Measurements from ENCODE around the gene HIVEP1.

HIVEP1 gene

GRCh38 chr6:12009876-12010634, 2.1 kb upstream of the HIVEP1 start:
- Histone ChIP-seq H3K36me3 (ENCODE audit: control insufficient read depth in 2 of 2, insufficient read depth in 1 of 2, low read length in 2 of 2) (no peaks in the 10 kb centered on the region), H3K9me3 (ENCODE audit: control insufficient read depth, insufficient read depth, low read depth, low read length) (no peaks in the 10 kb centered on the region), H3K27ac (ENCODE audit: extremely low read depth, low read depth, low read length) (peak overlapping the region; percentile 83), H3K4me3 (ENCODE audit: low read depth, low read length) (peak overlapping the region; percentile 74), H3K4me1 (ENCODE audit: control insufficient read depth, insufficient read depth, low read length) (peaks cover 18% of the 10 kb centered on the region)
- ChIA-PET POLR2A (interaction anchor here (0.7 kb wide), 1 partner anchor 21 kb away, joined by 3 read pairs; no protein-coding TSS in a partner anchor), CTCF (interaction anchor here (0.6 to 1.6 kb wide), 8 partner anchors 14 to 593 kb away, joined by 3 to 4 read pairs (median 3); no protein-coding TSS in a partner anchor)
- TF ChIP-seq TSHZ1 (tag by site-specific recombination; IDR thresholded peaks at IDR 0.05; ENCODE audit: borderline replicate concordance), result no peak
- no peak for TF ChIP-seq ZNF510 (tag by site-specific recombination; IDR thresholded peaks at IDR 0.05; ENCODE audit: insufficient replicate concordance)
- TF ChIP-seq ZBTB48 (tag by site-specific recombination; IDR thresholded peaks at IDR 0.05), result peak; percentile 73
- no peak for TF ChIP-seq REST (tag by site-specific recombination; IDR thresholded peaks at IDR 0.05)
- TF ChIP-seq ZNF596 (tag by site-specific recombination; IDR thresholded peaks at IDR 0.05), result no peak
- TF ChIP-seq ZNF175 (tag by site-specific recombination; IDR thresholded peaks at IDR 0.05), result no peak
- no peak for TF ChIP-seq KLF17 (tag by site-specific recombination; IDR thresholded peaks at IDR 0.05)
- no peak for TF ChIP-seq ZNF280D (tag by site-specific recombination; IDR thresholded peaks at IDR 0.05)
- TF ChIP-seq WT1 (tag by site-specific recombination; IDR thresholded peaks at IDR 0.05), result peak; percentile 51; the same call in 1 of the 2 replicates
- no peak for TF ChIP-seq SETDB1 (IDR thresholded peaks at IDR 0.05; ENCODE audit: insufficient read length, low read length)
- no peak for TF ChIP-seq ZNF23 (tag by site-specific recombination; IDR thresholded peaks at IDR 0.05; ENCODE audit: borderline replicate concordance)
- no peak for TF ChIP-seq ZNF202 (tag by site-specific recombination; IDR thresholded peaks at IDR 0.05; ENCODE audit: borderline replicate concordance)
- no peak for TF ChIP-seq ZNF311 (tag by site-specific recombination; IDR thresholded peaks at IDR 0.05; ENCODE audit: borderline replicate concordance)
- TF ChIP-seq ZNF473 (tag by site-specific recombination; IDR thresholded peaks at IDR 0.05), result no peak
- TF ChIP-seq SCRT1 (tag by site-specific recombination; IDR thresholded peaks at IDR 0.05; ENCODE audit: borderline replicate concordance), result no peak
- TF ChIP-seq ZBTB1 (tag by site-specific recombination; IDR thresholded peaks at IDR 0.05), result 0 out of 2 replicates have a peak, but pooled peaks have one; percentile 10
- no peak for TF ChIP-seq ZNF837 (tag by site-specific recombination; IDR thresholded peaks at IDR 0.05)
- no peak for TF ChIP-seq MYNN (tag by site-specific recombination; IDR thresholded peaks at IDR 0.05; ENCODE audit: borderline replicate concordance)
- TF ChIP-seq ZNF391 (tag by site-specific recombination; IDR thresholded peaks at IDR 0.05; ENCODE audit: borderline replicate concordance, low read depth), result no peak
- TF ChIP-seq PRDM1 (tag by site-specific recombination; IDR thresholded peaks at IDR 0.05), result peak; percentile 45
- no peak for TF ChIP-seq HOXC10 (CRISPR knock-in tag; IDR thresholded peaks at IDR 0.05)
- TF ChIP-seq ZBTB44 (tag by site-specific recombination; IDR thresholded peaks at IDR 0.05), result no peak
- TF ChIP-seq SCRT2 (tag by site-specific recombination; IDR thresholded peaks at IDR 0.05), result no peak
- TF ChIP-seq ZNF37A (tag by site-specific recombination; IDR thresholded peaks at IDR 0.05), result no peak
- peak; percentile 39; the same call in 1 of the 2 replicates for TF ChIP-seq FEZF1 (tag by site-specific recombination; IDR thresholded peaks at IDR 0.05)

All from HEK293 (cell line).